HG02943 (cell line): ENCODE measurements around the gene OMP.

ENCODE experiments used
- ATAC-seq: cut with Tn5 transposase; IDR thresholded peaks from one replicate; pipeline ENCODE4 v1.9.1; 2021; ENCODE audit warnings: mild to moderate bottlenecking, low read depth, moderate library complexity; ENCODE audit not compliant: unreplicated experiment

OMP gene

GRCh38 chr11:77100166-77101042 is 2.2 kb upstream of the OMP start:
- no peak for ATAC-seq

- ATAC-seq = no peak
Observed at GRCh38 chr11:77101043-77101537, 1.6 kb upstream of the OMP start.

GRCh38 chr11:77103319-77103718 is 679 bp downstream of the OMP start:
- no peak for ATAC-seq

GRCh38 chr11:77104727-77105126 is 2.1 kb downstream of the OMP start:
- no peak for ATAC-seq

- no peak for ATAC-seq
Observed at GRCh38 chr11:77106321-77106720, 3.7 kb downstream of the OMP start.

- ATAC-seq = no peak
Observed at GRCh38 chr11:77106759-77107158, 4.1 kb downstream of the OMP start.

- ATAC-seq = no peak
Observed at GRCh38 chr11:77107950-77108349, 5.3 kb downstream of the OMP start.

GRCh38 chr11:77108436-77108835 is 5.8 kb downstream of the OMP start:
- ATAC-seq = no peak

GRCh38 chr11:77109236-77110019 is 6.8 kb downstream of the OMP start:
- ATAC-seq = no peak

- ATAC-seq = no peak
Observed at GRCh38 chr11:77110836-77111235, 8.2 kb downstream of the OMP start.

GRCh38 chr11:77111277-77111676 is 8.6 kb downstream of the OMP start:
- ATAC-seq = no peak

- no peak for ATAC-seq
Observed at GRCh38 chr11:77111946-77112345, 9.3 kb downstream of the OMP start.

- ATAC-seq = no peak
Observed at GRCh38 chr11:77112641-77113381, 10.2 kb downstream of the OMP start.

- ATAC-seq = no peak
Observed at GRCh38 chr11:77113382-77114088, 10.9 kb downstream of the OMP start.

- ATAC-seq = no peak
Observed at GRCh38 chr11:77114089-77114463, 11.4 kb downstream of the OMP start.

GRCh38 chr11:77115181-77115611 is 12.6 kb downstream of the OMP start:
- ATAC-seq = no peak

GRCh38 chr11:77115956-77116355 is 13.3 kb downstream of the OMP start:
- no peak for ATAC-seq

GRCh38 chr11:77117492-77117891 is 14.9 kb downstream of the OMP start:
- ATAC-seq = no peak

- ATAC-seq = no peak
Observed at GRCh38 chr11:77118086-77118485, 15.4 kb downstream of the OMP start.

GRCh38 chr11:77118971-77119370 is 16.3 kb downstream of the OMP start:
- no peak for ATAC-seq
